GM21576 (cell line): Measurements from ENCODE around the gene CNPPD1.

Experiments
- ATAC-seq: cut with Tn5 transposase; IDR thresholded peaks from one replicate; pipeline ENCODE4 v1.9.1; 2021; ENCODE audit warnings: mild to moderate bottlenecking, moderate library complexity; ENCODE audit not compliant: unreplicated experiment

Gene CNPPD1

DNA sequence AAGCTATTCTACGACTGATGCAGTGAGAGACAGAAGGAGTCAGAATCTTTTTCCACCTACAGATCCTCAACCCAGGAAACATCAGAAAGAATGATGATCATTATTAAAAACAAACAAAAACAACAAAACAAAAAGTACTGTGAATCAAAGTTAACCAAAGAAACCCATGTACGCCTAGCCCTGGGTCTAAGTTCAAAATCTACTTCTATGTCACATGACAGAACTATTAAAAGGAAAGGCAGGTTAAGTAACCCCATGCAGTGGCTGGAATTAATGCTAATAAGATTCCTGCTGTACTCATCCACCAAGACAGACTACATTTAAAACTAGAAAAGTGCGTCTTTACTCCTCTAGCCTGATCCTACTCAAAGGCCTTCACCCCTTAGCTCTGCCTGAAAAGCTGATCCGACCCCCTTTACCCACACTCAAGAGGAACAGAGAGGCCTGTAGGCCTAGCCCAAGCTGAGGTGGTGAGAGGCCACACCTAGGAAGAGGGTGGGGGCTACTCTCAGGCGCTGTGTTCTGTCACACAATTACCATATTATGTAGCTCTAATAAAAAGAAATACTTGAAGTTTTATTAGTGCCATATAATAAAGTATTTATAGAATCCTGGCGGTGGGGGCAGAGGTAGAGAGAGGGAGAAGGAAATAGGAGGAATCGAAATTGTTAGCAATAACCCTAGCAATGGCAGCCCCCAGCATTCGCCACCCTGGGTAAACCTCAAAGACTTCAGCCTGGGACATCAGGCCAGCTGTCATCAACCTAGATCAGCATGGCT lies 53.2 kb downstream of the CNPPD1 start:
- no peak for ATAC-seq

DNA sequence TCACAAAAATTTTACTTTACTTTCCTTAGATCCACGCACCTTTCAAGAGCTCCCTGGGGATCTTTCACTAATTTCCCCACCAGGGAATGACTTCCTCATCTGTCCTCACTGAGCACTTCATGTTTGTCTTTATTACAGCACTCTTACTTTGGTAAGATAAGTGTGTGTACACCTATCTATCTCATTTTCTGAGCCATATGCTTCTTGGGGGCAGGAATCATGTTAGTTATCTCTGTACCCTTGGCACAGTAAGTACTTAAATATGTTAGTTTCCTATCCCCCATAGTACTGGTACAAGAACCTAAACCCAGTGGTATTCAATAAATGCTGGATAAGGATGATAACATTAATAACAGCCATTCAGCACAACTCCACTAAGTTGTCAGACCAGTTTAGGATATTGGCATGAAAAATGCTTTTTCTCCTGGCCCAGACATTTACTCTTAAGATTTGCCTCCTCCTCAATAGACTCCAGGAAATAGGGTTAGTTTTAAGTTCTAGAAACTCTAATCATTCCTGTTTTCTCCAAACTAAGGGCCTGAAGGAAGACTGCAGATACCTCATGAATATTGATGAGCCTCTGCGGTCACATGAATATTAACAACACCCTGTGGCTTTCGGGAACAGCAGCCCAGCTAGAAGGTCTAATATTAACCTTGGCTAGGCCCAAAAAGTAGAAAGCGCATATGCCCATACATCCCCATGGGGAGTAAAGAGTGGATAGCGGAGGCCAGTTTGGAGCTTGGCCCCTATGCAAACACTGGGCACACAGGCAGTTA lies 54.3 kb downstream of the CNPPD1 start:
- ATAC-seq = no peak
